Suppressor macrophage (primary cell): Measurements from ENCODE around the gene CD151.
A peak's percentile ranks its signal among the peaks of the same experiment; 100 is the strongest.

Source experiments
- DNase-seq, 4 experiments: peaks; one replicate each; pipeline ENCODE4 v3.0.0-alpha.2; 2020 to 2022

Gene CD151

DNA sequence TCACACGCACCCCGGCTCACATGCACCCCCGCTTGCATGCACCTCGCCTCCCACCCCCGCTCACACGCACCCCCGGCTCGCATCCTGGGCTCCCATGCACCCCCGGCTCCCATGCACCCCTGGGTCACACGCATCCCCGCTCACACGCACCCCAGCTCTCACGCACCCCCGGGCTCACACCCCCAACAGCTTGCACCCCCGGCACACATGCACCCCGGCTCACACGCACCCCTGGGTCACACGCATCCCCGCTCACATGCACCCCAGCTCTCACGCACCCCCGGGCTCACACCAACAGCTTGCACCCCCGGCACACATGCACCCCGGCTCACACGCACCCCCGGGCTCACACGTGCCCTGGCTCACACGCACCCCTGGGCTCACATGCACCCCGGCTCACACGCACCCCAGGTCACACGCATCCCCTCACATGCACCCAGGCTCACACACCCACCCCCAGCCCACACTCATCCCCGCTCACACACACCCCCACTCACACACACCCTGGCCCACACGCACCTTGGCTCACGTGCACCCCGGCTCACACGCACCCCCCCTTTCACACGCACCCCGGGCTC, 26.1 kb downstream of the CD151 start:
- DNase-seq = no peak

DNA sequence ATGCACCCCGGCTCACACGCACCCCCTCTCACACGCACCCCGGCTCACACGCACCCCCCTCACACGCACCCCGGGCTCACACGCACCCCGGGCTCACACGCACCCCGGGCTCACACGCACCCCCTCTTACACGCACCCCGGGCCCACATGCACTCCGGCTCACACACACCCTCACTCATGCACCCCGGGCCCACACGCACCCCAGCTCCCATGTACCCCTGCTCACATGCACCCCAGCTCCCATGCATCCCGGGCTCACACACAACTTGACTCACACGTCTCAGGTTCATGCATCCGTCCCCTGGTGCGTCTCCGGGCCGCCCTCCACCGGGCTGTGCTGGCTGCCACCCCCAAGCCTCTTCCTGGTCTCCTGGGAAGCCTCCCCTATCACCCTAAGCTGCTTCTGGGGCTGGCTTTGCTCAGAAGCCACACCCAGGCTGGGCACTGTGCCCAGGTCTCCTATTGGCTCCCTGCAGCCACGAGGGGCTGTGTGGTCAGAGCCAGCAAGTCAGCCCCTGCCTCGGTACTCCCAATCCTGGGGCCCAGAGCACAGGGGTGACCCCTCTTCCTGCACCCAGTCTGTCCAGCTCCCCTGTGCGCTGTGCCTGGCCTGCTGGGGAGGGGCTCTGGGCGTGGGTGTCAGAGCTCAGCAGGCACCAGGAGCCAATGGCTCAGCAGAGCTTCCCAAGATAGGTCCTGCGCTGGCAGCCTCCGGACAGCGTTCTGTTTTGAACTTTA, 26.8 kb downstream of the CD151 start:
- DNase-seq = peak in 1 of 4 experiments; percentile 23

DNA sequence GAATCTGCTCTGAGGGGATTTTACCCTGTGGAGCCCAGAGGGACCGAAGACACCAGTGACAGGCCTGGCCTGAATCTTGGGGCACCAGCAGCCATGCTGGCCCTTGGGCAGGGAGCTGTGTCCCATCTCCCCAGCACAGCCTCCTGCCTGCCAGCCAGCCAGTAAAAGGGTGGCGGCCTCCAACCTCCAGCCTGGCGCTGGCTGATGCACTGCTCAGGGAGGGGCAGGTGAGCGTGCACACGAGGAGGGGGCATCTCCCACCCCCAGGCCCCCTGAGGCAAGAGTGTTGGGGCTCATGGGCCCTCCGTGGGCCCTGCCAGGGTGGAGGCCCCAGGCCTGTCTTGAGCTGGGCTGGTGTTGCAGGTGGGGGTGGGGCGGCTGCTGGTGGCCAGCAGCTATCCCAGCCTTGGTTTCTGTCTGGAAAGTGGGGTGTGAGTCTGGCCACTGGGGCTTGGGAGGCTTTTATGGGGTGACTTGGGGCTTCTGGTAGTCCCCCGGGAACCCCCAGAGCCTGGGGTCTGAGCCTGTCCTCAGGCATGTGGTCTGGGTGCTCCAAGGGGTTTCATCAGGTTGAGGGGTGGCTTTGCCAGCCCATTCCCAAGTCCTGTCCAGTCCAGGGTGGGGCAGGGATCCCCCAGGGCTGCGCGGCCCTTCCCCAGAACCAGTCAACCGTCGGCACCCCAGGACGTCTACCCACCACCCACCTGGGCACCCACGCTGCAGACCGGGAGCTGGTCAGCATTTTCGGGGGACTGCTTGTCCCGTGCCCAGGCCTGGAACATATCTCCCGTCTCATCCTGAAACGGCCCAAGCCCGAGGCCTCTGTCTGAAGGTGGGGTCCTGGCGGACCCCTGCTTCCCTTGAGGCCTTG, 27.7 kb downstream of the CD151 start:
- DNase-seq = no peak

DNA sequence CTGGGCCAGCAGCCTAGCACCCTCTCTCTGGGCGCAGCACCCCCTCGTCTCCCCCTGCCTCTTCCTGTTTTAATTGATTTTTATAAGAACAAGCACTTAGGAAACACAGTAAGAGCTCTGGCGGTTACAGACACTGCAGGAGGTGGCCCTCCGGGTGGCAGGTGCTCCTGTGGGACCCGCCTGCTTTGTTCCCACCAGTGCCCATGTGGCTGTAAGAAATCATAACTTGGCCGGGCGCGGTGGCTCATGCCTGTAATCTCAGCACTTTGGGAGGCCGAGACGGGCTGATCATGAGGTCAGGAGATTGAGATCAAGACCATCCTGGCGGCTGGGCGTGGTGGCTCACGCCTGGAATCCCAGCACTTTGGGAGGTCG, 28.3 kb downstream of the CD151 start:
- DNase-seq = no peak

DNA sequence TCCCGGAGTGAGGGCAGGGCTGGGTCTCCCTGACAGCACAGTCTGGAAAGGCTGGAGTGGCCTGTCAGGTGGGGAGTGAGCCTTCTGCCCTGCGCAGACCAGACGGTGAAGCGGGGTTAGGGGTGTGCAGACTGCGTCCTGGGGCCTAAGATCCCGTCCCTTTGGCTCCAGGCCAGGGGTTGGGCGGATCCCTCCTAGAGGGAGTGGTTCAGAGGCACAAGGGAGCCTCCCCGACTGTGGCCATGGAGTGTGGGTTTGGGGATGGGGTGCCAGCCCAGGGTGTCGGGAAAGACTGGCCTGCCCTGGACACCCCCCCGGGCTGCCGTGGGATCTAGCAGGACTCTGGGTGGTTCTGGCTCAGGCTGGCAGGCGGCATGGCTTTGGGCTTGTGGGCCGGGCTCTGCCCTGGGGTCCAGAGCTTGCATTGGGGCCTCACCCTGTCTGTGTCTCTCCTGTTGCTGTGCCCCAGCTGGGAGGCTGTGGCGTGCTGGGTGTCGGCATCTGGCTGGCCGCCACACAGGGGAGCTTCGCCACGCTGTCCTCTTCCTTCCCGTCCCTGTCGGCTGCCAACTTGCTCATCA, 29.4 kb downstream of the CD151 start:
- DNase-seq = no peak

DNA sequence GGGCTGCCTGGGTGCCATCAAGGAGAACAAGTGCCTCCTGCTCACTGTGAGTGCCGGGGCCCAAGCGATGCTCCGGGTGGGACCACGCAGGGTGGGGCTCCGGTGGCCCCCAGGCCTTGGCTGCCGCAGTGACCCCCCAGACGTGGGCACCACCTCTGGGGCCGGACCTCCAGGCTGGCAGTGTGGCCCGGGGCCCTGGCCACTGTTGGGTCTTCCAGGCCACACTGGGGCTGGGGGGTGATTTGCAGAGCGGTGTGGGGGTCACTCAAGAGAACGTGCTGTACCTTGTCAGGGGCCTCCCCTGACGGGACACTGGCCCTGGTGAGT, 29.9 kb downstream of the CD151 start:
- DNase-seq = no peak

DNA sequence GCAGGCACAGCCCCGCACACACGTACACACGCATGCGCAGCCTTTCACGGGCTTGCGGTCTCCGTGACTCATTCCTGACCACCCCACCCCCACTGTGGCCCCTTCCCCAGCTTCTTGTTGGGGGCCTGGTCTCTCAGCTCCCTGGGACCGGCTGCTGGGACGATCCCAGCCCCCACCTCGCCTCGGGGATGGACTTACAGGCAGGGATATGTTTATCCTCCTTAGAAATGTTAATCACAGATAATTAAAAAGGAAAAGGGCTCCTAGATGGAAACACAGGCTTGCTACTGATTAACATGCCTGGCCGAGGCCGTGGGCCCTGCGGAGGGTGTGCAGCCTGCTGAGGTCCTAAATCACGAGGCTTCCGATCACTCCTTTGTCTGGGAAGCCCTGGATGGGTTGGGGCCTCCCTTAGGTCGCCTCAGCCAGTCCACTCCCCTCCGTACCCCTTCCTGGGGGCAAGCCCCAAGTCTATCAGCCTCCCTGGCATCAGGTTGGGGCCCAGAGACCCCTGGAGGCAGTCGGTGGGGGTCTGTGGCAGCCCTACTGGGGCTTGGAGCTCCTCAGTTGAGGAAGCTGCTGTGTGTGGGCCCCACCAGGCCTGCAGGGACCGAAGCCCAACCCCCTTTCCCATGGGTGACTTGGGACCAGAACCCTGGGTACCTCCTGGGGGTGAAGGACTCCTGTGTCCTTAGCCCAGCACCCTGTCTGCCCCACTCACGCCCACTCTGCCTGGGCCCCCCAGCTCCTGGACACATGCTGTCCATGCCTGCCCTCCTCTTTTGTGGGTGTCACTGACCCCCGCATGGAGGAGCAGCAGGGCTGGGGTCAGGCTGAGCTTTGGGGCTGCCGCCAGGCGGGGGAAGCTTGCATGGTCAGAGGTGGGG, 30.5 kb downstream of the CD151 start:
- no peak for DNase-seq

DNA sequence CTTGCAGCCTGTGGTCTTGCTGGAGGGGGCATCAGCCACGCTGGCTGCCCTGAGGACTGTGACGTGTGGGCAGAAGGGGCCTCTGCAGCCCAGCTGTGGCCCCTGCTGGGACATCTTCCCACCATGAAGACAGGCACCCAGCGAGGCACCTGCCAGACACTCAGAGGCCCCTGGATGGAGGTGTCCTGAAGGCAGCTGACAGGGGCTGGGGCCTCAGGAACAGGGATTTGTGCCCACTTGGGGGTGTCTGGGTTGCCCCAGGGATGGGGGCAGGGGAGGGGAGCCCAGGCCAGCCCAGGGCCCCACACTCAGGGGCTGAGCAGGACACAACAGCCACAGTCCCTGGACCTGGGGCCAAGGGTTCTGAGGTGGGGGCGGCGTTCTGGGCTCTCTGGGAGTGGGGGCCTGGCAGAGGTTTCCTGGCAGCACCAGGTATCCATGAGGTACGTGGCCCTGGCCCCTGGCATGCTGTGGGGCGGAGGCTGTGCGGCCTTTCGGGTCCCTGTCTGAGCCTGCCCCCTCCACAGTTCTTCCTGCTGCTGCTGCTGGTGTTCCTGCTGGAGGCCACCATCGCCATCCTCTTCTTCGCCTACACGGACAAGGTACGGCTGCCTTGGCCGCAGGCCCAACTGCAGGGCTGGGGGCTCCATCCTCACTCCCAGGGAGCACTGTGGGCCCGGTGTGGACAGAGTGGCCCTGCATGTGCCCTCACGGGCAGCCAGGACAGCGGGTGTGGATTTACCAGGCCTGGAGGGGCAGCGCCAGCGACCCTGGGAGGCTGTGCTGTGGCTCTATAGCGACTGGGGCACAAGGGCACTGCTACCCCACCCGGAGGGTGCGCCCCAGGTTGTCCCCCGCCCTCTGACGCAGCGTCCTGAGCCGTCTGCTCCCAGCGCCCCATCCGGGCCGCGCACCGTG, 31.4 kb downstream of the CD151 start:
- DNase-seq = no peak

DNA sequence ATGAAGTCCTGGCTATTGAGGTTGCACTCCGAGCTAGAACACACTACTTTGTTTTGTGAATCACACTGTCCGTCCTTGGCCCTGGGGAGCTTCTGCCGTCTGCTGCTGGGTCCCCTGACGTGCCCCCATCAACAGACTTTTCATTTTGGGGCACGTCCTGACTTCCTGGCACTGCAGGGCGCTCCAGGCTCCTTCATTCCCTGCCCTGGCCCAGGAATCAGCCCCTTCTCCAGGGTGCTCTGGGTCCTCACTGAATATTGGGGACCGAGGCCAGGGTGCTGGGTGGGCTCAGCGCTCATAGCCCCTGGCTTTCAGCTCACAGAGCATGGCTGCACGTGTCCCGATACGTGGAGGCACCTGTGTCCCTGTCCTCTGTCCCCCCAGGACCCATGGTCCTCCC, 32.1 kb downstream of the CD151 start:
- no peak for DNase-seq

DNA sequence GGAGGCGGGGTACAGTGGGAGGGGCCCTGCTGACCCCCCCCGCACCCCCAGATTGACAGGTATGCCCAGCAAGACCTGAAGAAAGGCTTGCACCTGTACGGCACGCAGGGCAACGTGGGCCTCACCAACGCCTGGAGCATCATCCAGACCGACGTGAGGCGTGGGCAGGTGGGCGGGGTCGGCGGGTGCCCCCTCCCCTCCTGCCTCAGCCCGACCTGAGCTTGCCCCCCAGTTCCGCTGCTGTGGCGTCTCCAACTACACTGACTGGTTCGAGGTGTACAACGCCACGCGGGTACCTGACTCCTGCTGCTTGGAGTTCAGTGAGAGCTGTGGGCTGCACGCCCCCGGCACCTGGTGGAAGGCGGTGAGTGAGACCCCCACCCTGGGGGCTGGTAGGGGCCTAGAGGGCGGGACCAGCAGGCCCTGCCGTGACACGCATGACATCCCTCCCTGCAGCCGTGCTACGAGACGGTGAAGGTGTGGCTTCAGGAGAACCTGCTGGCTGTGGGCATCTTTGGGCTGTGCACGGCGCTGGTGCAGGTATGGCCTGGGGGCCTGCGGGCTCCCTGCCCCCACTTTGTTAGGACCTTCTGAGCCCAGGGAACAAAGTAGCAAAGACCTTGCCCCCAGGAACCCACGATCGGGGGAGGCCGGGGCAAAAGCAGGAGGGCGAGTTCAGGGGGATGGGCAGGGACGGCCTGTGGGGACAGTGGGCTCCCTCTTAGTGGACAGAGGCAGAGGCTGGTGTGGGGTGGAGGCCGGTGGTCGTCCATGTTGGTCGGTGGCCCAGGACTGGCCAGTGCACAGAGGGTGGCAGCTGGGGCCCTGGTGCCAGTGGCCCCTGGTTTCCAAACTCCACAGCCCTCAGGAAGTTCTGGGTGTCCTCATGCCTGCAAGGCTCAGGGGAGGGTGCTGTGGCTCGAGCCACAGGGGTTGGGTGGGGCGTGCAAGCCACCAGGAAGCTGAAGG, 33.0 kb downstream of the CD151 start:
- no peak for DNase-seq

DNA sequence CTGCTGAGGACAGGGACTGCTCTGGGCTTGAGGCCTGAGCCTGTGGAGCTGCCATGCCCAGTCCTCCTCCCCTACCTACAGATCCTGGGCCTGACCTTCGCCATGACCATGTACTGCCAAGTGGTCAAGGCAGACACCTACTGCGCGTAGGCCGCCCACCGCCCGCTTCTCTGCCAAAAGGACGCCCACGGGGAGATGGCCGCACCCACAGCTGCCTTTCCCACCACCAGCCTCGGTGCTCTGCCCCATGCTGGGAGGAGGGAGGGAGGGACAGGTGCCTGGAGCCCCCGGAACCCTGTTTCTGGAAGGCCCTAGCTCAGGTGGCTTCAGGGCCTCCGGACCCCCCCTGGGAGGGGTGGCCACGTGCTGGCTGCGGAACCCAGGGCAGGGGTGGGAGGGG, 33.7 kb downstream of the CD151 start:
- DNase-seq = no peak

DNA sequence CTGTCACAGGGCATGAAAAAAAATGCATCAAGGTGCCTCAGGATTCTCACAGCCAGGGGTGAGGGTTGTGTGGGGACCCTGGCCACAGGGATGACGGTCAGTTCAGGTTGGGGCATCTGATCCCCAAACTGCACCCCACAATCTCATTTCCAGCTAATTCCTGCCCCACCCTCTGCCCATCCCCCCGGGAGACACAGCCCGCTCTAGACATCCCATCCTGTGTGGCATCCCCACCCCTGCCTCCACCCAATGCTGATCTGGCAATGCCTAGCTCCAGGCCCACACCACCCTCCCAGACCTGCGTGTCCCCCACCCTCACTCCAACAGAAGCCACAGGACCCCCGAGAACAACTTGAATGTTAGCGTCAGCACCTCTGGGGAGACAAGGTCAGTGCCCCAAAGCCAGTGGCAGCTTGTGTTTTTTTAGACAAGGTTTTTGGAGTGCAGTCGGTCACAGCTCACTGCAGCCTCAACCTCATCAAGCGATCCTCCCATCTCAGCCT, 35.2 kb downstream of the CD151 start:
- no peak for DNase-seq

DNA sequence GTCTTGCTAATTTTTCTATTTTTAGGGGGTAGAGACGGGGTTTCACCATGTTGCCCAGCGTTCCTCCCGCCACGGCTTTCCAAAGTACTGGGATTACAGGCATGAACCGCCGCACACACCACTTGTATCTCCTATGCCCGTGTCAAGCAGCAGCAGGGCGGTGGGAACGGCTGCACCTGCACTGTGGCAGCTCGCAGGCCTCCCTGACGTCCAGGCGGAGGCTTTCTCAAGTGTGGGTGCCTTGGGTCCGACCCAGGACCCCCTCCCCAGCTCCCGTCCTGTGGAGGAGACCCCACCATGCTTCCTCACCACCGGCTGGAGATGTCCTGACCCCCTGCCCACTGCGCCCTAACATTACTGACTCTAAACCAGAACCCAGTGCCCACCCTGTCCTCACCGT, 35.6 kb downstream of the CD151 start:
- no peak for DNase-seq

DNA sequence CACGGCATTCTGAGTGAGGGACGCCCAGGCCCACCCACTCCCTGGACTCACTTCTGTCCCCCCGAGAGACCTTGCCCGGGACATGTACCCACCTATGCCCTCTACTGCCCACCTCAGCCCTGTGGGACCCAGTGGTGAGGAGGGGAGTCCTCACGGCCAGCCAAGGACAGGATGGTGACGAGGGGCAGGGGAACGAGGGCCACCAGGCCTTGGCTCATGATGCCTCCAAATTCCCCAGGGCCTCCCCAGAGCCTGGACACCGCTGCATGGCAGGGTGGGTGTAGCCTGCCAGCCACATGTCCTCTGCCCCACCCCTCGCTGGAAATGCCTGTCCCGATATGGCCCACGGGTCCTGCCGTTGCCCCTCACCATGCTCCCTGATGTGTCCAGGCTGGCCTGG, 36.0 kb downstream of the CD151 start:
- no peak for DNase-seq

DNA sequence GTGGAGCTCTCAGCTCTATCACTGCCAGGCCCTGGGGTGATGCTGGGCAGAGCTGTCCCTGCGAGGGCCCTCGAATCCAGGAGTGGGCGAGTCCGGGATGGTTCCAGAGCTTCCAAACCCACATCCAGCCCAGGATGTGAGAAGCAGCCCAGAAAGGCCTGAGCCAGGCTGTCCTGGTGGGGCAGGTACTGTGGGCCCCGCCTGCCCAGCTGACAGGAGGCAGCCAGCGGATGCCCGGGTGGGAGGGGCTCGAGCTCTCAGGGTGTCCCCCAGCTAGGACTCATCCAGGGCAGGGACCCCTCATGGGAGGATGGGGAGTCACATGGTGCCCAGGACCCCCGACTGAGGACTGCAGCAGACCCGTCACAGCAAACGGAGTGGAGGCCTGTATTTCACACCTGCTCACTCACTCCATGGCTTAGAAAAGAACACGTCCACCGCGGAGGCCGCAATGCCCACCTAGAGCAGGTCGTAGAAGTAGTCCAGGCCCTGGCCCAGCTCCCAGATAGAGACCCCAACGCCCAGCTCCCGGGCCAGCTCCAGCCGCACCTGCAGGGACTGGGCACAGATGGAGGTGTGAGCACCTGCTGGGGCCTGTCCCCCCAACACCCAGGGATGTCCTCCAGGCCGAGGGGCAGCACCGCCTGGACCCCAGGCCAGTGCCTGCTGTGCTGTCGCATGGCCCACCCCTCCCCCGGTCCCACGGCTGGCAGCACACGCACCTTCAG, 36.8 kb downstream of the CD151 start:
- DNase-seq = no peak

DNA sequence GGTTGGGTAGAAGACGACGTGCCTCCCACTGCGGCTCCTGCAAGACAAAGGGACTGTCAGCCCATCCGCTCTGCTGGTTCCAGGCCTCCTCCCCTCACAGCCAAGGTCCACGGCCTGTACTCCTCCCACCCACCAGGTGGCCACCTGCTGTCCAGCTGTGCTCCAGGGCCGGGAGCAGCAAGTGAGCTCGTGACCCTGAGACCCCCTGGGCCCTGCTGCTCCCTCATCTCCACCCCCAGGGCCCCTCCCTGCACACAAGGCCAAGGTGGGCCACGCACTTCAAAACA, 37.3 kb downstream of the CD151 start:
- no peak for DNase-seq

DNA sequence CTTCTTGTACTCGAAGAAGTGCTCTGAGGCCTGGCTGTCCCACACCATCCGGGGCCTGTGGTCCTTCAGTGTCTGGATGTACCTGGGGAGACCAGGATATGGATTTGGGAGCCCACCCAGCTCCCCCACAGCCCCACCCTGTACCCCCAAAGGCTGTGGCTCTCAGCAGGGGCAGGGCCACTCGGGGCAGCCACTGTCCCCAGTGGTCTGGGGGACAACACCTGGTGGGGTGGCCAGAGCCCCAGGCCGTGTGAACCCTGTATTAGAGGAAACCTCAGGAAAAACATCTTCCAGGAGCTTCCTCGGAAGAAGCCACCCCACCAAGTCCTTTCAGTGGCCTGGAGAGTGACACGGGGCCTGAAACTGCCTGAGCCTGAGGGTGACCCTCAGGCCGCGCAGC, 37.7 kb downstream of the CD151 start:
- DNase-seq = no peak

DNA sequence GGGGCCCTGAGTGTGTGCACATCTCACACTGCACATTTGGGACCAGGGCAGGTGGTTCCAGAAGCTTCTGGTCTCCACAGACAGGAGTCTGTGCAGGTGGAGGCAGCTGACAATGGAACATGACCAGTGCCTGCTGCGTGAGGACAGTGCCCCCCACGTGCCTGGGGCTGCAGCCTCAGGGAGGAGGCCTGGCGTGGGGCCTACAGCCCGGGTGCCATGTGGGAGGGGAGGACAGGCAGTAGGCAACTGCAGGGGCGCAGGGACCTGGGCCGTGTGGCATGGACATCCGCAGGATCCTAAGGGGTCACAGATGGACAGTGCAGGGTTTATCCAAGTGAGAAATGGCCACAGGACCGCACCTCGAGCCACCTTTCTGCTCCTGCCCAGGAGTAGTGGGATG, 38.7 kb downstream of the CD151 start:
- no peak for DNase-seq

DNA sequence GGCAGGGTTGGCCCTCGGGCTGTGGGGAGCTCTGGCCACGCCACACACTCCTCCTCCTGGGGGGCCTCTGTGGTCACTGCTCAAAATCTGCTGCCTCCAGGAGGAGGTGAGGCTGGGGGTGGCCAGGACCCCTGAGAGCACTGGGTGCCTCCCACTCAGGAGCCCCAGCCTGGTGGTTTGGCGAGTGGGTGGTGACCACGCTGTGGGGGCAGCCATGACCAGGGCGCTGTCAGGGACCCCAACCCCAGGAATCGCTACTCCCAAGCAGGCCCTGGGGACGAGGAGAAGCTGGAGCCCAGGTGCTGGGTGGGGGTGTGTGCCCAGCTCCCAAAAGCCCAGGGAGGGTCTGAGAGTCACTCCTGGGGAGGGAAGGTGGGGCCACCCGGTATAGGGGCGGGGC, 40.0 kb downstream of the CD151 start:
- no peak for DNase-seq

DNA sequence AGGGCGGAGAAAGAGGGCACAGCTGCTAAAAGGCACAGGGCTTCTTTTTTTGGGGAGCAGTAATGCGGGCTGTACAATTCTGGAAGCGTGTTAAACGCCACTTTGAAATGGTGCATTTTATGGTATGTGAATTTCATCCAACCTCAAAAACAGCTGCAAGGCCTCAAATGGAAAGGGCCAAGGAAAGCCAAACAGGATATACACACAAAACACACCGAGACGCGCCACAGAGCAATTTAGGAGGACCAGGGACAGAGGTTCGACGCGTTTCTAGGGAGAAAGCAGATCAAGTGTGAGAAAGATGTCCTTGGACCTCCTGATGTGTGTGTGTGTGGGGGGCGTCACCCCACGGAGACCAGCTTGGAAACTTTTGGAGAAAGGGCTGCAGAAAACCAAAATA, 41.0 kb downstream of the CD151 start:
- DNase-seq = no peak
